Vagina (tissue), 2 donors: ENCODE data around the gene ELL2. TPM values are rescaled to one million over a fixed set of nuclear protein-coding genes. Genes with fewer than 3 reads are reported as not detected.
"Not testable (repeated sequence)": the region's sequence is repeated elsewhere in the genome, so short reads cannot be mapped to it uniquely, and the experiment has no call there.

Source experiments
- DNase-seq, 2 donors: peaks; one replicate each; pipeline ENCODE4 v3.0.0-alpha.2; 2017; ENCODE audit errors: extremely low spot score in 2 of 2
- H3K27ac ChIP-seq: fragments of 200-600 bp; sonication (generic); one replicate; pipeline ENCODE4 v1.5.1; 2019
- H3K27me3 ChIP-seq: fragments of 200-600 bp; sonication (generic); one replicate; pipeline ENCODE4 v1.5.1; 2019
- H3K36me3 ChIP-seq, 2 donors: fragments of 200-600 bp; sonication (generic); one replicate each; pipeline ENCODE4 v1.5.1; 2017 to 2019
- H3K4me1 ChIP-seq: fragments of 200-600 bp; sonication (generic); one replicate; pipeline ENCODE4 v1.5.1; 2019
- H3K4me3 ChIP-seq, 2 donors: fragments of 200-600 bp; sonication (generic); 1 replicate in 1 of 2; 2 replicates in 1 of 2; pipeline ENCODE4 v1.5.1; 2016 to 2019
- H3K9me3 ChIP-seq: fragments of 200-600 bp; sonication (generic); one replicate; pipeline ENCODE4 v1.5.1; 2019
- POLR2A ChIP-seq, 2 donors: fragments of 450-650 bp; IDR thresholded peaks; one replicate each; pipeline ENCODE4 v1.6.1; 2017; ENCODE audit warnings: antibody characterized with exemption in 2 of 2, mild to moderate bottlenecking in 2 of 2, moderate library complexity in 2 of 2
- POLR2AphosphoS5 ChIP-seq, 2 donors: sonication (generic); formaldehyde crosslinking; IDR thresholded peaks; one replicate each; pipeline ENCODE4 v1.9.0; 2017; ENCODE audit warnings: antibody characterized with exemption in 2 of 2, mild to moderate bottlenecking in 2 of 2, low read depth in 1 of 2; ENCODE audit not compliant: insufficient read depth in 1 of 2
- intact Hi-C: fragments of 100-400 bp; cut with DNase I; formaldehyde crosslinking; loops from one replicate; pipeline ENCODE4 v1.15.1; 2023
- total RNA-seq: library from RNA; depleted of rRNA; stranded (reverse); fragments of >200 nt; gene quantifications from one replicate; pipeline ENCODE4 v1.2.3, GENCODE V29; 2016
- TF ChIP-seq, protein P1 (sequence below), 3 experiments: fragments of 450-650 bp in 2 of 3; fragments of 200-600 bp in 1 of 3; sonication (generic) in 1 of 3; IDR thresholded peaks; one replicate each; pipeline ENCODE4 v1.5.1; 2017 to 2019; ENCODE audit warnings: antibody characterized with exemption in 3 of 3, mild to moderate bottlenecking in 2 of 3, moderate library complexity in 2 of 3

Gene ELL2
- total RNA-seq, 1 donor from 2014 or later: 113 TPM

DNA sequence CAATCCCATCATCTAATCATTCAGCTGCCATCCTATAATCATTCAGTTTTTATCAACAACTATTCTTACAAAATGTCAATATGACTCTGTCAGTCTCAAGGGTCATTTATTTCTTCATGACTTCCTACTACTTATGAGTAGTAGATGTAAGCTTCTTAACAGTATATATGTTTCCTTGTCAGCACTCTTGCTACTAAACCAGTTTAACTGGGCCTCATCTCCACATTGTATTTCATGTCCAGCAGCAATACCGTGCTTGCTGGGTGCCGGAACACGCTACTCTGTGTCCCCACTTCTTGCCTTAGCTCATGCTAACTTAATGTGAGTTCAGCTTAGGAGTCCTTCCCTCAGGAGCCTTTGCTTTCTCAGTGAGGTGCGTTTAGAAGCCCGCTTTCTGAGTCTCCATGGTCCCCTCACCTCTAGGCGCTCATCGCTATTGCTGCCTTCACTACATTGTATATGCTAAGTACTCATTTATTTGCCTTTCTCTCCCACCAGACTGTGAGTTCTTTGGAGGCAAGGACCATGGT lies 32.9 kb downstream of the ELL2 start:
- Histone ChIP-seq H3K27ac (no peak overlapping the region), H3K4me1 (peaks cover 37% of the 10 kb centered on the region), H3K9me3 (no peaks in the 10 kb centered on the region), H3K27me3 (no peaks in the 10 kb centered on the region), H3K4me3 (no peak overlapping the region), H3K36me3 (no peaks in the 10 kb centered on the region)
- intact Hi-C loops: no loop called here
- DNase-seq: no peak
- no peak for TF ChIP-seq POLR2A (IDR thresholded peaks at IDR 0.05)

DNA sequence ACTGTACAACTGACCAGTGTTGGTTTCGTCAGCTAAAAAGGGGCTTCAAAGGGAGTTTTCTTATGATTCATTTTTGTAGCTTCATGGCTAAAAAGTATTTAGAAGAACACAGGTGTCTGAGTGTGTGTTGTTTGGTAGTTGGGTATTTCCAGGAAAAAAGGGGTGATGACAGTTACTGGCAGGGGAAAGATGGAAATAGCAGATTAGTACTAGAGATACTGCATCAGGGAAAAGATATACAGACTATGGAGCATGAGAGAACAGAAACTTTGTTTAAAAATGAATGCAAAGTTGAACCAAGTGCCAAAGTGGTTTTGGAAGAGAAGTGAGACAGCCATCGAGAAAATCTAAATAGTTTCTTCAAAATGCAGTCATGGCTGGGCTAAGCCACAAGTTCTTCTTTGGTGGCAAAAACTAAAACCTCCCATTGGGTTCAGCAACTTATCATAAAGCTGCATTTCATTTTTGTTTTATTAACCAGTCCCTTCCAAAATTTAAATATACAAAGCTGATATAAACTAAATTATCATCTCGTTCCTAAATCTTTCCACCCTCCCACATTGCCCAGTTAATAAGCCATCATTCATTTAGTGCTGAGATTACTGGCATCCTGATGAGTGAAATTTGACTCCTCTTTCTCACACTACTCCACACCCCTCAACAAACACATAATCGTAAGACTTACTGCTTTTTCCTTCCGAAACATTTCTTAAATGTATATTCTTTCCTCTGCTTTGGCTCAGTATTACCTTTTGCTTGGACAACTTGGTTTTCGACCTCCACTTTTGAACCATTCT lies 33.5 kb downstream of the ELL2 start:
- Histone ChIP-seq H3K27me3 (no peaks in the 10 kb centered on the region), H3K4me1 (peaks cover 40% of the 10 kb centered on the region), H3K4me3 (no peak overlapping the region), H3K9me3 (no peaks in the 10 kb centered on the region), H3K36me3 (no peaks in the 10 kb centered on the region), H3K27ac (no peak overlapping the region)
- intact Hi-C loops: no loop called here
- TF ChIP-seq, protein P1, sequence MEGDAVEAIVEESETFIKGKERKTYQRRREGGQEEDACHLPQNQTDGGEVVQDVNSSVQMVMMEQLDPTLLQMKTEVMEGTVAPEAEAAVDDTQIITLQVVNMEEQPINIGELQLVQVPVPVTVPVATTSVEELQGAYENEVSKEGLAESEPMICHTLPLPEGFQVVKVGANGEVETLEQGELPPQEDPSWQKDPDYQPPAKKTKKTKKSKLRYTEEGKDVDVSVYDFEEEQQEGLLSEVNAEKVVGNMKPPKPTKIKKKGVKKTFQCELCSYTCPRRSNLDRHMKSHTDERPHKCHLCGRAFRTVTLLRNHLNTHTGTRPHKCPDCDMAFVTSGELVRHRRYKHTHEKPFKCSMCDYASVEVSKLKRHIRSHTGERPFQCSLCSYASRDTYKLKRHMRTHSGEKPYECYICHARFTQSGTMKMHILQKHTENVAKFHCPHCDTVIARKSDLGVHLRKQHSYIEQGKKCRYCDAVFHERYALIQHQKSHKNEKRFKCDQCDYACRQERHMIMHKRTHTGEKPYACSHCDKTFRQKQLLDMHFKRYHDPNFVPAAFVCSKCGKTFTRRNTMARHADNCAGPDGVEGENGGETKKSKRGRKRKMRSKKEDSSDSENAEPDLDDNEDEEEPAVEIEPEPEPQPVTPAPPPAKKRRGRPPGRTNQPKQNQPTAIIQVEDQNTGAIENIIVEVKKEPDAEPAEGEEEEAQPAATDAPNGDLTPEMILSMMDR (IDR thresholded peaks at IDR 0.05): no peak
- TF ChIP-seq POLR2A (IDR thresholded peaks at IDR 0.05) (no peak), POLR2AphosphoS5 (IDR thresholded peaks at IDR 0.05; ENCODE audit: insufficient read depth in 1 of 2, low read depth in 1 of 2) (no peak)
- no peak for DNase-seq

DNA sequence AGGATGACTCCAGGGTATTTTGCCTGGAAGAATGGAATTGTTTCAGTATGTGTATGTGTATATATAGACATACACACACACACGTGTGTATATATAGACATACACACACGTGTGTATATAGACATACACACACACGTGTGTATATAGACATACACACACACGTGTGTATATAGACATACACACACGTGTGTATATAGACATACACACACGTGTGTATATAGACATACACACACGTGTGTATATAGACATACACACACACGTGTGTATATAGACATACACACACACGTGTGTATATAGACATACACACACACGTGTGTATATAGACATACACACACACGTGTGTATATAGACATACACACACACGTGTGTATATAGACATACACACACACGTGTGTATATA lies 34.4 kb downstream of the ELL2 start:
- peaks cover 40% of the 10 kb centered on the region for H3K4me1 ChIP-seq
- H3K27ac ChIP-seq, H3K4me3 ChIP-seq, DNase-seq, intact Hi-C loops, H3K9me3 ChIP-seq, H3K36me3 ChIP-seq, H3K27me3 ChIP-seq: not testable (repeated sequence)

DNA sequence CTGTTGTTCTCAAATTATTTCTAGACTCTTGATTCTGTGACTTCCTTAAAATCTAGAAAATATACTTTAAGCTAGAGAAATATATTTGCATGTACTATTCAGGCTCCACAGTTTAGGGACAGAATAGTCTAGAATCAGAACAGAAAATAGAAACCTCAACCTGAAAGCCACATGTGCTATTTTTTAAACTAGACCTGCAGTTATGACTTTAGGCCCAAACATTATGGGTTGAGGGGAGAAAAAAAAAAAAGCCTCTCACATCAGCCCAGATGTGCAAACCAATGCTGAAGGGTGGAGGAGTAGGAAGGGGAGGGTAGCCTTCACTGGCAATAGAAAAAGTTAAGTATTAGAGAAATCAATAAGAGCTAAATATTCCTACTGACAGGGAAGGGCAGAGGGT lies 35.7 kb downstream of the ELL2 start:
- Histone ChIP-seq H3K4me1 (peaks cover 42% of the 10 kb centered on the region), H3K9me3 (no peaks in the 10 kb centered on the region), H3K36me3 (no peaks in the 10 kb centered on the region), H3K27ac (no peak overlapping the region), H3K27me3 (no peaks in the 10 kb centered on the region), H3K4me3 (no peak overlapping the region)
- no peak for TF ChIP-seq POLR2A (IDR thresholded peaks at IDR 0.05)
- TF ChIP-seq, protein P1 (IDR thresholded peaks at IDR 0.05): no peak
- DNase-seq: no peak
- intact Hi-C loops: no loop called here

DNA sequence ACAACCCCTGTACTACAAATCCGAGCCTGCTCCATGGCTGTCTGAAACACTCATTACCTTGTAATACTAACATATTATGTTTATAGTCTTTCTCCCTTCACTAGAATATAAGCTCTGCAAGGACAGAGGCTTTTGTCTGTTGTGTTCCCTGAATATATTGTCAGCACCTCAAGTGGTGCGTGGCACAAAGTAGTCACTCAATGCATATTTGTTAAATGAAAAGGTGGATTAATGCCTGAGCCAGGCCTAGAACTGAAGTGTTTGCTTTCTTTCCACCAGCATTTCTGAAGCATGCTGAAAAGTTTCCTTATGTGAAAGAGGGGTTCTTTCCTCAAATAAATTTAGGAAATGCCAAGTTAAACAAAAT lies 36.3 kb downstream of the ELL2 start:
- no peak overlapping the region for H3K27ac ChIP-seq
- intact Hi-C loops: no loop called here
- H3K4me1 ChIP-seq: peaks cover 42% of the 10 kb centered on the region

More for the DNA sequence above, 36.3 kb downstream of the ELL2 start:
- no peaks in the 10 kb centered on the region for H3K27me3 ChIP-seq
- no peak for DNase-seq
- H3K36me3 ChIP-seq: no peaks in the 10 kb centered on the region
- no peaks in the 10 kb centered on the region for H3K9me3 ChIP-seq
- H3K4me3 ChIP-seq: no peak overlapping the region
- TF ChIP-seq, protein P1 (IDR thresholded peaks at IDR 0.05): no peak
- TF ChIP-seq POLR2AphosphoS5 (IDR thresholded peaks at IDR 0.05; ENCODE audit: insufficient read depth in 1 of 2, low read depth in 1 of 2) (no peak), POLR2A (IDR thresholded peaks at IDR 0.05) (no peak)
